ENCODE measurements around the gene PSMC3IP.
A peak's percentile ranks its signal among the peaks of the same experiment; 100 is the strongest.

PSMC3IP gene

GRCh38 chr17:42578282-42578869 is 847 bp upstream of the PSMC3IP start:
- Histone ChIP-seq H3K9me2 (replicated peaks; ENCODE audit: control insufficient read depth, low read length) (no peaks in the 10 kb centered on the region), H3K4me3 (ENCODE audit: low read length) (peak overlapping the region; percentile 89), H3F3A (ENCODE audit: control insufficient read depth, insufficient read depth) (peaks cover 13% of the 10 kb centered on the region), H3K79me2 (ENCODE audit: control insufficient read depth, low read length) (peaks cover 41% of the 10 kb centered on the region), H3K9me3 (ENCODE audit: control insufficient read depth, insufficient read depth, low read length) (no peaks in the 10 kb centered on the region), H3K36me3 (ENCODE audit: control insufficient read depth, low read length) (peaks cover 76% of the 10 kb centered on the region), H3K4me2 (ENCODE audit: low read length) (peak overlapping the region; percentile 66), H3K27me3 (ENCODE audit: control insufficient read depth, low read length) (no peaks in the 10 kb centered on the region), H3K27ac (ENCODE audit: low read depth, low read length) (peak overlapping the region; percentile 81), H4K20me1 (ENCODE audit: control insufficient read depth, insufficient read depth, low read depth, low read length) (peaks cover 3% of the 10 kb centered on the region; the same call in 1 of the 2 replicates), H3K4me1 (ENCODE audit: control insufficient read depth, low read length) (peaks cover 35% of the 10 kb centered on the region)
- TF ChIP-seq, protein P1, sequence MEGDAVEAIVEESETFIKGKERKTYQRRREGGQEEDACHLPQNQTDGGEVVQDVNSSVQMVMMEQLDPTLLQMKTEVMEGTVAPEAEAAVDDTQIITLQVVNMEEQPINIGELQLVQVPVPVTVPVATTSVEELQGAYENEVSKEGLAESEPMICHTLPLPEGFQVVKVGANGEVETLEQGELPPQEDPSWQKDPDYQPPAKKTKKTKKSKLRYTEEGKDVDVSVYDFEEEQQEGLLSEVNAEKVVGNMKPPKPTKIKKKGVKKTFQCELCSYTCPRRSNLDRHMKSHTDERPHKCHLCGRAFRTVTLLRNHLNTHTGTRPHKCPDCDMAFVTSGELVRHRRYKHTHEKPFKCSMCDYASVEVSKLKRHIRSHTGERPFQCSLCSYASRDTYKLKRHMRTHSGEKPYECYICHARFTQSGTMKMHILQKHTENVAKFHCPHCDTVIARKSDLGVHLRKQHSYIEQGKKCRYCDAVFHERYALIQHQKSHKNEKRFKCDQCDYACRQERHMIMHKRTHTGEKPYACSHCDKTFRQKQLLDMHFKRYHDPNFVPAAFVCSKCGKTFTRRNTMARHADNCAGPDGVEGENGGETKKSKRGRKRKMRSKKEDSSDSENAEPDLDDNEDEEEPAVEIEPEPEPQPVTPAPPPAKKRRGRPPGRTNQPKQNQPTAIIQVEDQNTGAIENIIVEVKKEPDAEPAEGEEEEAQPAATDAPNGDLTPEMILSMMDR (IDR thresholded peaks at IDR 0.05; ENCODE audit: low read depth, low read length, poor library complexity, severe bottlenecking) = peak; percentile 85
- TF ChIP-seq EZH2phosphoT487 (IDR thresholded peaks at IDR 0.05; ENCODE audit: borderline replicate concordance, low read length) = no peak

DNA sequence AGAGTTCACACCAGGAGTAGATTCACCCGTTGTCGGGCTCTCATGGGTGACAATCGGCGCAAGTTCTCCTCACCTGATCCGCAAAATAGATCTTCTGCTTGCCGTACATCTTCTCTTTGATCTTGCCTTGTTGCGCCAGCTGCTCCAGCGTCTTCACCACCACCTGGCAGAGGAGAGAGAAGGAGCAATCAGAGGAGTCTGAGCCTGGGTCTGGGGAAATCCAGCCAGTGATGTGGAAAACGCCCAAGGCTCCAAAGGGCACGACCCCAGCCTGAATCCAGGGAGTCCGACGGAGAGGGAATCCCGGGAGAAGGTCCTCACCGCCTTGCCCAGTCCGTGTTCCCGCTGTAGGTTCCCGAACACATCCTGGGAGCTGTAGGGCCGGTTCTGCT is 393 bp downstream of the PSMC3IP start:
- H3K36me3 ChIP-seq (ENCODE audit: control insufficient read depth, low read length) = peaks cover 74% of the 10 kb centered on the region
- TF ChIP-seq EZH2phosphoT487 (IDR thresholded peaks at IDR 0.05; ENCODE audit: borderline replicate concordance, low read length) = no peak
- TF ChIP-seq, protein P1 (IDR thresholded peaks at IDR 0.05; ENCODE audit: low read depth, low read length, poor library complexity, severe bottlenecking) = no peak
- H3K27me3 ChIP-seq (ENCODE audit: control insufficient read depth, low read length) = no peaks in the 10 kb centered on the region
- peak overlapping the region; percentile 81 for H3K27ac ChIP-seq (ENCODE audit: low read depth, low read length)
- peaks cover 3% of the 10 kb centered on the region; the same call in 1 of the 2 replicates for H4K20me1 ChIP-seq (ENCODE audit: control insufficient read depth, insufficient read depth, low read depth, low read length)
- no peaks in the 10 kb centered on the region for H3K9me2 ChIP-seq (replicated peaks; ENCODE audit: control insufficient read depth, low read length)
- peaks cover 50% of the 10 kb centered on the region for H3K79me2 ChIP-seq (ENCODE audit: control insufficient read depth, low read length)
- peak overlapping the region; percentile 66 for H3K4me2 ChIP-seq (ENCODE audit: low read length)
- no peaks in the 10 kb centered on the region for H3K9me3 ChIP-seq (ENCODE audit: control insufficient read depth, insufficient read depth, low read length)
- H3K4me3 ChIP-seq (ENCODE audit: low read length) = peak overlapping the region; percentile 89
- H3F3A ChIP-seq (ENCODE audit: control insufficient read depth, insufficient read depth) = peaks cover 13% of the 10 kb centered on the region
- H3K4me1 ChIP-seq (ENCODE audit: control insufficient read depth, low read length) = peaks cover 35% of the 10 kb centered on the region

DNA sequence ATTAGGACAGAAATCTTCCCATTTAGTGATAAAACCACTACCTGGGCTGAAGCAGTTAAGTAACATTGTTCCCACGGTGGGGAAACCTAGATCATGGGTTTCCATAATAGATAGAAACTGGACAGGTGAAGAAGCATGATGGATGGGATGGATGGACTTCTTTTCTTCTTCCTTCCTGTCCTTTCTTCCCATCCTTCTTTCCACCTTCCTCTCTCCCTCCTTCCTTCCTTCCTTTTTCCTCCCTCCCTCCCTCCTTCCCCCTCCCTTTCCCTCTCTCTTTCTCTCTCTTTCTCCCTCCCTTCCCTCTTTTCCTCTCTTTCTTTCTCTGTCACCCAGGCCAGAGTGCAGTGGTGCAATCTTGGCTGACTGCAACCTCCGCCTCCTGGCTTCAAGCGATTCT is 3.1 kb downstream of the PSMC3IP start:
- no peak for TF ChIP-seq EZH2phosphoT487 (IDR thresholded peaks at IDR 0.05; ENCODE audit: borderline replicate concordance, low read length)
- TF ChIP-seq, protein P1 (IDR thresholded peaks at IDR 0.05; ENCODE audit: low read depth, low read length, poor library complexity, severe bottlenecking) = no peak
- Histone ChIP-seq H3K36me3 (ENCODE audit: control insufficient read depth, low read length) (peaks cover 79% of the 10 kb centered on the region), H3K27ac (ENCODE audit: low read depth, low read length) (no peak overlapping the region), H3K4me3 (ENCODE audit: low read length) (no peak overlapping the region), H3K9me2 (replicated peaks; ENCODE audit: control insufficient read depth, low read length) (no peaks in the 10 kb centered on the region), H3K4me1 (ENCODE audit: control insufficient read depth, low read length) (peaks cover 31% of the 10 kb centered on the region), H4K20me1 (ENCODE audit: control insufficient read depth, insufficient read depth, low read depth, low read length) (no peaks in the 10 kb centered on the region), H3K27me3 (ENCODE audit: control insufficient read depth, low read length) (no peaks in the 10 kb centered on the region), H3F3A (ENCODE audit: control insufficient read depth, insufficient read depth) (peaks cover 9% of the 10 kb centered on the region), H3K9me3 (ENCODE audit: control insufficient read depth, insufficient read depth, low read length) (no peaks in the 10 kb centered on the region), H3K79me2 (ENCODE audit: control insufficient read depth, low read length) (peaks cover 62% of the 10 kb centered on the region), H3K4me2 (ENCODE audit: low read length) (no peak overlapping the region)

Measured in DOHH2 (cell line).